Left ventricle myocardium superior (tissue), 1 donor: ENCODE measurements around the gene GRID1. TPM values are rescaled to one million over a fixed set of nuclear protein-coding genes. Genes with fewer than 3 reads are reported as not detected.

ENCODE experiments used
- ATAC-seq: fragments of 200-7000 bp; cut with Tn5 transposase; one replicate; pipeline ENCODE4 v1.9.1; 2020; ENCODE audit warnings: mild to moderate bottlenecking, moderate library complexity
- DNase-seq: peaks from one replicate; pipeline ENCODE4 v3.0.0-alpha.2; 2020
- intact Hi-C: fragments of 100-400 bp; cut with micrococcal nuclease; formaldehyde crosslinking; loops from one replicate; pipeline ENCODE4 v1.11.0; 2022
- total RNA-seq: library from RNA; stranded (reverse); fragmentation: NEBNext Ultra II Directional; extraction: Animal tissue kit (Norgen Biotek cat#: 25700); gene quantifications from one replicate; pipeline ENCODE4 v1.2.1, GENCODE V29; 2021
- donor health status: DM: no; HTN: yes; CAD: no; lungs with severe emphysema.

The GRID1 gene
- total RNA-seq, 1 donor from 2014 or later, result 2.4 TPM

DNA sequence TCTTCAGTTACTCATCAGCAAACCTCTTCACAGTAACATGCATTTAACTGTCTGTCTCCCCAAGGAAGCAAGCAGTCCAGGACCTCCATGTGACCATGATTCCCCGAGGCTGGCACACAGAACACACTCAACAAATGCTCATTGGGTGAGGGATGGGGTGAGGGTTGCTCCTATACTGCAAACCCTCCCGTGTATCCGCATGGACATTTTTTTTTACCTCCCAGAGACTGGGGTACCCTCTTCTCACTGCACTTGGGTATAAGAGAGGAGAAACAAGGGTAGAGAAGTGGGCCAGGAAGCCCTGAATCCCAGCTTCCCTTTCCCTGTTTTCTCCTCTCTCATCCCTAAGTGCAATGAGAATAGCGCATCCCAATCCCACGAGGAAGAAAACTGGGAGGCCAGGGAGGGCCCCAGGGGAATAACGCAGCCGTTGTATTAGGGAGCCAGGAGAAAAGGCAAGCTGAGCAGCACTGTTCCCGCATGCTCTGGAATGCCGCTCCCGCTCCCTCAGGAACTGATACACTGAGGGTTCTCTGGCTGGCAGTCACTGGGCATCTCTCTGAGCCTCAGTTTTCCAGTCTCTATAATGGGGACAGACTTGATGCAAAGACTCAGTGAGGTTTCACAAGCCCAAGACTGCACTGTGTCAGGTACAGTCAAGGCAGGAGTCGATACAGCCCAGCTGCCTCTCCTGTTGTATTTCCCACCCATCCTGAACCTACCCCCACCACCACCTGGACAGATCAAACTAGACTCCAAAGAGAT is 134.6 kb downstream of the GRID1 start:
- ATAC-seq (no peak), DNase-seq (no peak)
- intact Hi-C loops, result no loop called here

DNA sequence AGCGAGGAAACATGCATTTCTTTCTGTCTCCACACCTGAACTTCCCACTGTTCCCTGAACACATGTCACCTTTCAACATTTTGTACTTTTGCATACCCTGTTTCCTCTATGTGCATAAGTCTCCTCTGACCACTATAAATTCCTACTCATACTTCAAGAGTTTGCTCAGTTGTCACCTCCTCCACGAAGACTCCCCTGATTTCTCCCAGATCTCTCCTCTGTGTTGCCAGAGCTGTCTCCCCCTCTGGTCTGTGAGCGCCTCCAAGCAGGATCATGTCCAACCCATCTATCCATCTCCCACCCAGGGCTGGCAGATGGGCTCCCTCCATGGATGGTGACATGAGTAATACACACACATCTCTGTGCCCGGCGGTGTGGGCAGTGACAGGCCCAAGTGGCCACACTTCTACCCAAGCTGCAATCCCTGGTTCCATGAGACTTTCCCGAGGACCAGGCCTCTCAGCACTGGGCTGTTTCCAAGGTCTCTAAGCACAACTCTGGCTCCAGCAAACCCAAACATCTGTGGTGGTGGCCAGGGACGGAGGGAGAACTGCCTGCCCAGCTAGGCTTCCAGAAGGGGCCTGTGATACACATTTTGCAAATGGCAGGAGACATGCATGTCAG is 135.9 kb downstream of the GRID1 start:
- DNase-seq (no peak), ATAC-seq (no peak)
- intact Hi-C loops, result no loop called here

DNA sequence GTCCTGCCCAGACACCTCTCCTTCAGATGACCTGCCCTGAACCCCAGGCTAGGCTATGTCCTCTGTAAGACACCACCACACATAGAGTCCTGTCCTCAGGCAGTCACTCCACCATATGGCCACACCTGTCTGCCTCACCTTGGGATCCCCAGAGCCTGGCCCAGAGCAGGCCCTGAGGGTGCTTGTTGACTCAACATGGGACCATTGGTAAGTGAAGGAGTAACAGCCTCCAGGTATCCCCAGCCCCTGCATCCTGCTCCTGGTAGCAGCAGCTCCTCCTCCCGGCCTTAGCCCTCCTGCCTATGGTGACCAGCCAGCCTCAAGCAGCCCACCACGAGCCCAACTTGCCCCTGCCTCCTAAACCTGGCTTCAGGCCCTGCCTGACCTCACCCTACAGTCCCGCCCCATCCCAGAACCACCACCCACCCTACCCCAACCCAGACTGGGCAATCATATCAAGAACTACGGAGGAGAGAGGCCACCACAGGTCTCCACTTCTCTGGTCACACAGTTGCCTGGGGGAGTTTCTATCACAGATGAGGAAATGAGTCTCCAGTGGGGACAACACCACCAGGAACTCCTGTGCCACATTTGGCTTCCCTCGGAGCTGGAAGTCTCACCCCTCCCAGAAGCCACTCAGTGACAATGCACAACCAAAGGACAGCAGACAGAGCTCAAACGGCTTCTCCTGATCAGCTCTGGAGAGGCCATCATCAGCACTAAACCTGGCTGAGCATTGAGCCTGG is 136.6 kb downstream of the GRID1 start:
- DNase-seq, result no peak
- intact Hi-C loops, result no loop called here
- ATAC-seq, result no peak

DNA sequence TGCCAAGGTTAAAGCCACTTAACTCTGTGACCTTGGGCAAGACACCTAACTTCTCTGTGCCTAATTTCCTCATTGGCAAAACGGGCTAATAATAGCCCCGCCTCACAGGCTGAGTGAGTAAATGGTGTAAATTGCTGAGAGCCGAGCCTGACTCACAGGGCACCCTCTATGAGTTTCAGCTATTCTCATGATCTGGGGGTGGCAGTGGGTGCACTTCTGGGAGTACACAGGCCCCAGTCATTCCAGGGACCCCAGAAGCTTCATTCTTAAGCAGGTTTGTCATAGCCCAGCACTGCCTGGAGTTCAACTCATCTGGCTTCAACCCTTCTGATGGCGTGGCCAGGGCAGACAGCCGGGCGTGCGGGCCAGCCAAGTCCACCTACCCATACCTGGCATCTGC is 137.2 kb downstream of the GRID1 start:
- ATAC-seq (no peak), DNase-seq (no peak)
- intact Hi-C loops, result no loop called here

DNA sequence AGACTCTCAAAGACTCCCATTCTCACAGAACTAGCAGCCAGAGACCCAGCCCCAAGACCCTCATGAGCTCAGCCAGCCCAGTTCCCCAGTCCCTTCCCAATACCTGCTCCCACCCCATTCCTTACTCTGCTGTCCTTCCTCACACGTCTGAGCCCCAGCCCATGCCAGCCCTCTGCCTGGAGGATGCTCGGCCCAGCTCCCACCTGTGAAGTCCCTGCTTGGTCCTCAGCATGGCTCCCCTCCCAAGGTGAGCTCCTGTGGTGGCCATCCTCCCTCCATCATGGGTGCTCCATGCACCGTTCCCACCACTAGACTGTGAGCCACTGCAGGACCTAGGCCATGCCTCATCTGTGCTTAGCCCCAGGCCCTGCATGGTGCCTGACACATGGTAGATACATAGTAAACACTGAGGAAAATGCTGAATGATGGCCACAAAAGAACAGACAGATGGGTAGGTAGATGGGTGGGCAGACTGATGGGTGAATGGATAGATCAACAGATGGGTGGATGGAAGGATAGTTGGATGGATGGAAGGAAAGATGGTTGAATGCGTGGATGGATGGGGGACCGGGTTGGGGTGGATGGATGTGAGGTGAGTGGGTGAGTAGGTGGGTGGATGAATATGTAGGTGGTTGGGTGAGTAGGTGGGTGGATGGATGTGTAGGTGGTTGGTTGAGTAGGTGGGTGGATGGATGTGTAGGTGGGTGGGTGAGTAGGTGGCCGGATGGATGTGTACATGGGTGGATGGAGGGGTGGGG is 138.9 kb downstream of the GRID1 start:
- DNase-seq, result no peak
- intact Hi-C loops, result no loop called here
- no peak for ATAC-seq

DNA sequence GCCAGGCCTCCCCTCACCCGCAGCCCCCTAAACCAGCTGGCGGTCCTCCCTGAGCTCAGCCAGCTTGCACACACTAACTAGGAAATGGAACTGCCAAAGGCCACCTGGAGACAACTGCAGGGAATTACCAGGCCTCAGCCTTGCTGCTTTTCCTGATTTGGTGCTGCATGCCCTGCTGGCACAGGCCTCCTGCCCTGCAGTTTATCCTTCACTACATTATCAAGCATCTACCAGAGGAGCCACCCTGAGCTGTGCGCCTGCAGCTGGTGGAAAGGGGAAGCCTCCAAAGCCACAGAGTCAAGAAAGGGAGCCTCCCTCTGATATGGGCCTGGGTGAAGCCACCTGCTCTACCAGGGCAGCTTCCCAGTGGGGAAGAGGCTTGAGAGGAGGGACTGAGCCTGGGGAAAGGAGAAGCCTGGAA is 139.8 kb downstream of the GRID1 start:
- intact Hi-C loops, result no loop called here
- no peak for ATAC-seq

DNA sequence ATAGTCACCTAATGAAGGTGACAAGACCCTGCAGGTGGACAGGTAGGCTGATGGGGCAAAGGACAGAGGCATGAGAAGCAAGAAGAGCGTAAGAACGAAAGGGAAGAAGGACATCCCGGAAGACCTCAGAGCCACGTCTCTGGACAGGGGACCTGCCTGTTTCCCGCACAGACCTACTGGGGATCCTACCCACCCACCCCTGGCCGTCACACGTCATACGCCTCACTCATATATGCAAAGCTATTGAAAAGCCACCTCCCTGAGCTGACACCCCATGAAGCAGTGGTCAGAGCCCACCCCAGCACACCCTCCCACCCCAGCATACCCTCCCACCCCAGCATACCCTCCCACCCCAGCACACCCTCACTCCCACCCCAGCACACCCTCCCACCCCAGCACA is 140.6 kb downstream of the GRID1 start:
- DNase-seq (no peak), ATAC-seq (no peak)
- intact Hi-C loops, result no loop called here

More for the DNA sequence above, 139.8 kb downstream of the GRID1 start:
- no peak for DNase-seq

DNA sequence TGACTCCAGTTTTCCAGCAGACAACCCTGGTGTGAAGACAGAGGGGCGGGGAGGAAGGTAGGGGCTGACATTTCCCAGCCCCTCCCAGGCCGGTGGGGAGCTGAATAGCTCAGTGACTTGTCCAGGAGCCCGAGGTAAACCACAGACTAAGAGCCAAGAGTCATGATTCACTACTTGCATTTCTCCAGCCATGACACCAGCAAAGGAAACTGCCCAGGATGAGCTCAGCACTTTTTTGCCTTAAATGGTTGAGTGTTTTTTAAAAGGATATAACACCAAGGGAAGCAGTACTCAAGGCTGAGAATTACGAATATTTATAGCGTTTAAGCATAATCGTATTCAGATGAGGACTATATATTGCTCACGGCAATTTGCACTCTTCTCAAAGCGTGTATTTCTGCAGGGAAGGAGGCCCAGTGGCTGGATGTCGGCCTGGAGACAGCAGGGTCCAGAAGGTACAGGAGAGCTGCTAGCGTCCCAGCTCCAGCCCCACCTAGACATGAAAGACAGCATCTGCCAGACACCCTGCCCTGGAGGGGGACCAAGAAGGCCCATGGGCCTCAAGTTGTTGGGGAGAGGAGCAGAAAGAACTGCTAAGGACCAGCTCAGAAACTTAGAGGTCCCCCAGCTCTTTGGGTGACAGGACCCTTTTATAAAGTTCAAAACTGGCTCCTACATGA is 141.4 kb downstream of the GRID1 start:
- ATAC-seq (no peak), DNase-seq (no peak)
- intact Hi-C loops, result no loop called here

DNA sequence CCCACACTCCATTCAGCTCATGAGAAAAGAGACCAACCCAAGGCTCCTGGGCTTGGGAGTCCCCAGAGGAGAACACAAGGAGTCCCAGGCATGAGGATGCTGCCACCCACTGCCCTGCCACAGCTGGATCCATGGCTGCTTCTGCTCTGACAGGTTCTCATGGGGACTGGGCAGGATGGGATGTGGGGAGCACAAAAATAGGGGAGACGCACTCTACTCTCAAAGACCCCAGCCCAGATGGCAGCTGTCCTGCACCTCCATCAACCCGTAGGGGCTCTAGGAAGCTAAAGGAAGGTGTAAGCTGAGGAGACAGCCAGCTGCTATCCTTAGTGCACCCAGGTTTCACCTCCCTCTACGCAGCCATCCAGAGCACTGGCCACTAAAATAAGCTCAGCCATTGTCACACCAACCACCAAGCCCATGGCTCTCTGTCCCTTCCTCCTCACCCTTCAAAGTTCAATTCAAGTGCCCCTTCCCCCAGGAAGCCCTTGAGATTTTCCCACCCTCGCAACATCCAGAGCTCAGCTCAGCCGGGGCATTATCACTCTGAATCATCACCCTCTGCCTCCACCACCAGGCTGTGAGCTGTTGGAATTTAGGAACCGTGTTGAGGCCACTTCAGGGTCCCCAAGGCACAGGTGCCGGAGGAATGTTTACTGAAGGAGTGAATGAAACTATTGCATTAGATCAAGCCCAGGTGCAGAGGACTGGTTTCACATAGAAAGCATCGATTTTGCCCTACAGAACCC is 142.1 kb downstream of the GRID1 start:
- DNase-seq (no peak), ATAC-seq (no peak)
- intact Hi-C loops, result no loop called here

DNA sequence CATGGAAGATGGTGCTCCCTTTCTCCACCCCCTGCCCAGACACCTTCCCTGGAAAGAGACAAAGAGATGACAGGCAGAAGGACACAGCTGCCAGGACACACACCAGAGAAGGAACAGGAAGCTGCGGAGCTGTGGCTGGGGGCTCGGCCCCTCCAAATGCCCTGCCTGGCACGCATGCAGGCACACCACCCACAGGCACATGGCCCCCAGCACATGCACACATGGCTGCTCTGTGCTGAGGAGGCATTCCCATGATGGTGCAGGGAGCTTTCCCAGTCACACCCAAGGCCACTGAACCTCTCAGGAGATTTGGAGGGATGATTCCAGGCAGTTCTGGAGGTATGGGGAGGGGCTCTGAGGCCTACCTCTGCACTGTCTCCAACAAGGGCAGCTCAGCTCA is 143.3 kb downstream of the GRID1 start:
- DNase-seq (no peak), ATAC-seq (no peak)
- intact Hi-C loops, result no loop called here

DNA sequence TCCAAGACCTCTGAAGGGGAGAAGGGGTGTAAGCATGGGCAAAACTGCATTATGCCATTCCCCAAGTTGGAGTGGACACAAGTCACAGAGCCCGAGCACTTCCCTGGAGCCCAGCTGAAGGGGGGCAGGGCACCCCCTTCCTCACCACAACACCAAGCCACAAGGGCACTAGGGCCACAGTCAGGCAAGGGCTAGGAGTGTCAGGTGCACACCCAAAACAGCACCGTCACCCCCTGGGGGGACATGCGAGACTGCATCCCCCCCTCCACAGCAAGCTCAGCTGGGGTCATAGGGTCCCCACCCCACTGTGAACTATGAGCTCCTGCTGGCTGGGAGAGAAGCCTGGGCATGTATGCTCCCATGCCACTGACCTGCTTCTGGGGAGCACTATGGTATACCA is 143.9 kb downstream of the GRID1 start:
- intact Hi-C loops, result no loop called here
- no peak for ATAC-seq
- no peak for DNase-seq

DNA sequence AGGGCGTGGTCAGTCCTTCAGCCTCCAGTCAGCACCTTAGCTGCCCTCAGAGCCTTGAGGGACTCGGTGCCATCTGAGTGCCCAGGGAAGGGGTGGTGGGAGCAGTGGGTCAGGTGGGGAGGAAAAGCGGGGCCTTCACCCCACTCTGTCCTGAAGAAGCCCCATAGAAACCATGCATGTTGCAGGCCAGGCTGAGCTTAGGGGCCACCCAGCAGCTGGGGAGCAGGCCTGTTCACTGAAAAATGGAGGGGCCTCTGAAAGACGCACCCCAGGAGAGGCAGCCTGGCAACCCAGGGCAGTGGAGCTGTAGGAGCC is 144.3 kb downstream of the GRID1 start:
- intact Hi-C loops, result no loop called here
- ATAC-seq, result no peak
- no peak for DNase-seq

DNA sequence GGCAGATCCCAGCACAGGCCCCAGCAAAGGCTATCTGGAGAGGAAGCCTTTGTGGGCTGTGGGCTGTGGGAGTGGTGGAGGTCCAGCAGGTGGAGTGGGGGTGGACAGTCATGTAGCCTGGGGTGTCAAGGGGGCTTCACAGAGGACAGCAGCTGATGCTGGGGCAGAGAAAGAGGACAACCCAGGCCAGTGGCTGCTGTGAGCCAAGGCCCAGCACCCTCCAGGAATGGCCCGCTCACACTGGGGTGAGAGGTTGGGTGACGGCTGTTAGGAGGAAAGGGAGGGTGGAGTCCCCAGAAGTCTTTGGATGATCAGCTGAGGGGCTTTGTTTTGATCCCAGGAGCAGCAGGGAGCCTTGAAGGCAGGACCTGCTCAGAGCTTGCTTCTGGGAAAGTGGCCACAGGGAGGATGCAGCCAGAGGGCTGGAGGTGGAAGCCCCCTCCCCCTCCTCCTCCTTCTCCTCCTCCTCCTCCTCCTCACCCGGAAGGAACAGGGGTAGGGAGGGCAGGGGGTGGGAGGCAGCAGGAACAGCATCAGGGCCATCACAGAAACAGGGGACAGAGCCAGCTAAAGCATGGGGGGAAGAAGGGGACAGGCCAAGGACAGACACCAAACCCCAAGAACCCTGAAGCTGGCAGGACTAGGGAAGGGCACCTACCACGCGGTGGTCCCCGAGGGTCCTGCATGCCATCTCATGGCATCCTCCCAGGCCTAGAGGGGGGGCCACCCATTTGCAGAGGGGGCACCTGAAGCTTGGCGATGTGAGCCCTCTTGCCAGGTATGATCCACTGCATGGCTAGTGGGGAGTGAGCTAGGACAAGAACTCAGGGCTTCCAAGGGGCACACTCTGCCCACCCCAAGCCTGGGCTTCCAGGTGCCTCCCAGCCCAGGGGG is 144.9 kb downstream of the GRID1 start:
- DNase-seq, result no peak
- no peak for ATAC-seq
- intact Hi-C loops, result no loop called here

DNA sequence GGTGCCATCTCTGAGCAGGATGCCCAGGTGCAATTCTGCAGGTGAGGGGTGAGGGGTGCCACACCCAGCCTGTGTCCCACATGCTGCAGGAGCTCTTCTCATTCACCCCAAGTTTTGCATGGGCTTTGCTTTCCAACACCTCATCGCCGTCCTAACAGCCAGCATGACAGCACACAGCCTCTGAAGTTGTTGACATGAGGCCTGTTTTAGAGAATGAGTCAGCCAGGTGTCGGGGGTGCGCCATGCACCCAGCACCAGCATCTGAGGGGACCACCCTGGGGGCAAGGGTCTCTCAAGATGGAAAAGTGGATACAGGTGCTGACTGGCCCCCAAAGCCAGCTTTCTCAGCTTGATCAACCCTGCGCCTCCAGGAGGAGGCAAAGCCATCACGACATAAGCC is 146.0 kb downstream of the GRID1 start:
- ATAC-seq (no peak), DNase-seq (no peak)
- intact Hi-C loops, result no loop called here

DNA sequence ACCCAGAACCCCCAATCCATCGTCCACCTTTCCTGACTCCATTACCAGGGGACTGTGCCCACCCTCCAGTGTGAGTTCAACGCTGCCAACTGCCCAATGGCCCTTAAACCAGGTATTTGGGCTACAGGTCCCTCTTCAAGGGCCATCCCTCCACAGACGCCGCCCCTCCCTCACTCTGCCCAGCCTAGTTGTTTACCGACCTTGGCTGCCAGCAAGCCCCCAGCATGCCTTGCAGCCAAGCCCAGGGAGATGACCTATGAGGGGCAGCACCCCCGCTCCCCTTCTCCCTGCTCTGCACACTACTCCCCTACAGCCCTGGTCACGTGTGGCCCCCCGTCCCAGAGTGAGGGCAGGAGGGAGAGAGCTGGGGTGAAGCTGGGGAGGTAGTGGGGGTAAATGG is 147.3 kb downstream of the GRID1 start:
- DNase-seq (no peak), ATAC-seq (no peak)
- intact Hi-C loops, result no loop called here

DNA sequence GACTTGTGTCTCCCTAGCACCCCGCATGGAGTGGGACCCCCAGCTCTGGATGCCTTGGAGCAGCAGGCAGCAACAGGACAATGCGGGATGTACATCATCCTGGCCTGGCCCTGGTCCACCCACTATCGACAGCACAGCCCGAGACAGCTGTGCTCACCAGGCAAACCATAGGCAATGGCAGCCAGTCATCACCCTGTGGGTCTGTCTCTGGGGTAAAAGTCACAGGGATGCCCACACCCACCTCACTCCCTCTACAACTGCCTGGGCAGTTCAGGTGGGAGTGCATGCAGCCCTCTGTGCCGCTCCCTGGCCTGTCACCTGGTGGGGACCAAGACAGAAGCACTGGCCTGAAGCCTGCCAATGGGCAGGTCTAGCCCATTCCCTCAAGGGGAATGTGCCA is 147.8 kb downstream of the GRID1 start:
- intact Hi-C loops, result no loop called here
- ATAC-seq, result no peak
- DNase-seq, result no peak

DNA sequence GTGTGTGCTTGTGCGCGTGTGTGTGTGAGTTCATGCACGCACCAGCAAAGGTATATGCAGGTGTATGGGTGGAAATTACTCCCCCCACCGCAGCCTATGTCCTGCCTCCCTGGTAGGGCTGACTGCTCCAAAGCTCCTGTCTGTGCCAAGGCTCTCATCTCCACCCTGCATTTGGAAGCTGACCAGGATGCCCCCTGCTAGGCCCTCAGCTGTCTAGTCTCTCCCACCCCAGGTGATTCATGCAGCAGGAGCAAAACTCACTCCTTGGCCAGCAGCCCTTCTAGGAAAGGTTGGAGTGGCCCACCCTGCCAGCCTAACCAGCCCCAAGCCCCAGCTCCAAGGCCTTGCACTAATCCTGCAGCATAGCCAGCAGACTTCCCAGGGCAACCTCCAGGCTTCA is 148.4 kb downstream of the GRID1 start:
- no peak for DNase-seq

More for the DNA sequence above, 148.4 kb downstream of the GRID1 start:
- no peak for ATAC-seq
- intact Hi-C loops, result no loop called here
